ENCODE results near the gene ZCCHC10.

DNA sequence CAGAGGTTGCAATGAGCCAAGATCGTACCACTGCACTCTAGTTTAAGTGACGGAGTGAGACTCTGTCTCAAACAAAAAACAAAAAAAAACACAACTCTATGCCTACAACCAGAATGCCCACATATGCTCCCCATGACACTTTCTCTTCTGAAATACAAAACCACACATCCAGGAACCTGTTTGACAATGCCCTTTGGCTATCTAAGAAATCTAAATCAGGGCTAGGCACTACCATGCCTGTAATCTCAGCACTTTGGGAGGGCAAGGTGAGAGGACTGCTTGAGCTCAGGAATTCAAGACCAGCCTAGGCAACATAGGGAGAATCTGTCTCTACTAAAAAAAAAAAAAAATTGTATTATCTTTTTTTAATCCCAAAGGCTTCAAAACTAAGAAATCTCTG is 73.5 kb downstream of the ZCCHC10 start:
- TF ChIP-seq, protein P1, sequence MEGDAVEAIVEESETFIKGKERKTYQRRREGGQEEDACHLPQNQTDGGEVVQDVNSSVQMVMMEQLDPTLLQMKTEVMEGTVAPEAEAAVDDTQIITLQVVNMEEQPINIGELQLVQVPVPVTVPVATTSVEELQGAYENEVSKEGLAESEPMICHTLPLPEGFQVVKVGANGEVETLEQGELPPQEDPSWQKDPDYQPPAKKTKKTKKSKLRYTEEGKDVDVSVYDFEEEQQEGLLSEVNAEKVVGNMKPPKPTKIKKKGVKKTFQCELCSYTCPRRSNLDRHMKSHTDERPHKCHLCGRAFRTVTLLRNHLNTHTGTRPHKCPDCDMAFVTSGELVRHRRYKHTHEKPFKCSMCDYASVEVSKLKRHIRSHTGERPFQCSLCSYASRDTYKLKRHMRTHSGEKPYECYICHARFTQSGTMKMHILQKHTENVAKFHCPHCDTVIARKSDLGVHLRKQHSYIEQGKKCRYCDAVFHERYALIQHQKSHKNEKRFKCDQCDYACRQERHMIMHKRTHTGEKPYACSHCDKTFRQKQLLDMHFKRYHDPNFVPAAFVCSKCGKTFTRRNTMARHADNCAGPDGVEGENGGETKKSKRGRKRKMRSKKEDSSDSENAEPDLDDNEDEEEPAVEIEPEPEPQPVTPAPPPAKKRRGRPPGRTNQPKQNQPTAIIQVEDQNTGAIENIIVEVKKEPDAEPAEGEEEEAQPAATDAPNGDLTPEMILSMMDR (IDR thresholded peaks at IDR 0.05; ENCODE audit: low read length), result no peak
- TF ChIP-seq EZH2 (IDR thresholded peaks at IDR 0.05; ENCODE audit: borderline replicate concordance, low read length), result no peak

Data from OCI-LY1 (cell line).